KOPT-K1 (cell line): ENCODE results near the gene SERPINA5.
"Not testable (repeated sequence)": the region's sequence is repeated elsewhere in the genome, so short reads cannot be mapped to it uniquely, and the experiment has no call there.

Experiments
- H3K27ac ChIP-seq: fragments of 200-600 bp; sonication (generic); 2 replicates; pipeline ENCODE4 v1.5.1; 2016; ENCODE audit warnings: antibody characterized with exemption, mild to moderate bottlenecking, low read depth, low read length; ENCODE audit not compliant: poor library complexity, severe bottlenecking
- H3K36me3 ChIP-seq: fragments of 200-600 bp; sonication (generic); 2 replicates; pipeline ENCODE4 v1.5.1; 2017; ENCODE audit warnings: antibody characterized with exemption, mild to moderate bottlenecking, low read length, moderate library complexity; ENCODE audit not compliant: insufficient read depth
- H3K9me3 ChIP-seq: fragments of 200-600 bp; sonication (generic); 2 replicates; pipeline ENCODE4 v1.5.1; 2017; ENCODE audit warnings: antibody characterized with exemption, low read length, mild to moderate bottlenecking; ENCODE audit not compliant: insufficient read depth, poor library complexity, severe bottlenecking

Gene SERPINA5

GRCh38 chr14:94631536-94632304 lies 50.5 kb downstream of the SERPINA5 start:
- H3K36me3 ChIP-seq: no peaks in the 10 kb centered on the region
- no peak overlapping the region for H3K27ac ChIP-seq
- no peaks in the 10 kb centered on the region for H3K9me3 ChIP-seq

GRCh38 chr14:94632305-94632590 lies 51.0 kb downstream of the SERPINA5 start:
- Histone ChIP-seq H3K36me3 (no peaks in the 10 kb centered on the region), H3K27ac (no peak overlapping the region), H3K9me3 (no peaks in the 10 kb centered on the region)

- H3K27ac ChIP-seq: no peak overlapping the region
- H3K36me3 ChIP-seq: no peaks in the 10 kb centered on the region
- H3K9me3 ChIP-seq: no peaks in the 10 kb centered on the region
Measured at GRCh38 chr14:94633121-94633520, 51.9 kb downstream of the SERPINA5 start.

DNA sequence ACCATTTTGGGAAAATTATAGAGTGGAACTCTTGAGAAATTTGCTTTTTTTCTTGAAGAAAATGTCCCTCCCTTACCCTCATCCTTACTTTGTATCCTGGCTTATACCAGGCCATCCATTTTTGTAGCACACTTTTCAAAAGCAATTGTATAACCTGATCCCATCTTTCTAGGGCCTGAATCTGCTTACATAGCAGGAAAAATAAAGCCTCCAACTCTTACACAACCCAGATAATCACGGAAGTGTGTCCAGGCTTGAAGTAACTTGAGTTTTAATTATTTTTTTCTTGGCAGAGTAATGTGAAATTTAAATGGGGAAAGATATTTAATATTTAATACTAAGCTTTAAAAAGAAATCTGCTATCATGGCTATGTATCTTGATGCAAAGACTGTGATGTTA lies 53.9 kb downstream of the SERPINA5 start:
- no peaks in the 10 kb centered on the region for H3K9me3 ChIP-seq
- no peak overlapping the region for H3K27ac ChIP-seq
- no peaks in the 10 kb centered on the region for H3K36me3 ChIP-seq

GRCh38 chr14:94636744-94637412 lies 55.7 kb downstream of the SERPINA5 start:
- H3K27ac ChIP-seq: no peak overlapping the region
- H3K36me3 ChIP-seq: no peaks in the 10 kb centered on the region
- no peaks in the 10 kb centered on the region for H3K9me3 ChIP-seq

DNA sequence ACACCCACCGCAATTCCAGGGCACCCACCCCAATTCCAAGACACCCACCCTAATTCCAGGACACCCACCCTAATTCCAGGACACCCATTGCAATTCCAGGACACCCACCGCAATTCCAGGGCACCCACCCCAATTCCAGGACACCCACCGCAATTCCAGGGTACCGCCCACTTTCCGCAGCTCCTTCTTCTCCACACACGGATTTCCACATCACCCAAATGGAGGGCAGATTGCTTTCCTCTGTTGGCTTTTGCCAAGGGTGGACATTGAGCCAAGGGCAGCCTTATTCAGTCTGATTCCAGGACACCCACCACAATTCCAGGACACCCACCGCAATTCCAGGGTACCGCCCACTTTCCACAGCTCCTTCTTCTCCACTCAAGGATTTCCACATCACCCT lies 56.6 kb downstream of the SERPINA5 start:
- not testable (repeated sequence) for H3K36me3 ChIP-seq, H3K27ac ChIP-seq, H3K9me3 ChIP-seq

DNA sequence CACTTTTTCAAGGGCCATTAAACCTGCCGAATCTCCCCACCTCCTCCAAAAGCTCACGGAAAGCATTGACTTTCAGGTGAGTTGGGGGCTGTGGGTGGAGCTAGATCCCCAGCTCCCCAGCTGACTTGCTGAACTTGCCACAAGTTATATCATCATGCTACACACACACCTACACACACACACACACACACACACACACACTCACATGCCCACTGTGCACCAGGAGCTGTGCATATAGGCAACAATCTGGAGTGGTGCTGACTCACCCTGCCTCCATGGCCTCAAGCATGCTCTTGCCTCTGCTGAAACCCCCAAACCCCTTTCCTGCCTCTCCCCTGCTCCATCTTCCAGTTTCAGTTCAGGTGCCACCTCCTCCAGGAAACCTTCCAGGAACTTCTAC lies 57.1 kb downstream of the SERPINA5 start:
- no peaks in the 10 kb centered on the region for H3K9me3 ChIP-seq

GRCh38 chr14:94638961-94639817 lies 58.0 kb downstream of the SERPINA5 start:
- H3K9me3 ChIP-seq: no peaks in the 10 kb centered on the region
- H3K36me3 ChIP-seq: no peaks in the 10 kb centered on the region
- no peak overlapping the region for H3K27ac ChIP-seq

More for the DNA sequence above, 57.1 kb downstream of the SERPINA5 start:
- Histone ChIP-seq H3K36me3 (no peaks in the 10 kb centered on the region), H3K27ac (no peak overlapping the region)

GRCh38 chr14:94640721-94641631 lies 59.8 kb downstream of the SERPINA5 start:
- Histone ChIP-seq H3K27ac (no peak overlapping the region), H3K36me3 (no peaks in the 10 kb centered on the region), H3K9me3 (no peaks in the 10 kb centered on the region)

DNA sequence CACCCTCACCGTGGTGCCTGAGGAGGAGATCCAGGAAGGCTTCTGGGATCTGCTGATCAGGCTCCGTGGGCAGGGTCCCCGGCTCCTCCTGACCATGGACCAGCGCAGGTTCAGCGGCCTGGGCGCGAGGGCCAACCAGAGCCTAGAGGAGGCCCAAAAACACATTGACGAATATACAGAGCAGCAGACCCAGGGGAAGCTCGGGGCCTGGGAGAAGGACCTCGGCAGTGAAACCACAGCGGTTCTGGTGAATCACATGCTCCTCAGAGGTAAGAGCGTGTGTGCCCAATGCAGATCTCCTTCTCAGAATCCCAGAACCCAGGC lies 60.4 kb downstream of the SERPINA5 start:
- Histone ChIP-seq H3K9me3 (no peaks in the 10 kb centered on the region), H3K27ac (no peak overlapping the region), H3K36me3 (no peaks in the 10 kb centered on the region)
